NCI-H128 (cell line): ENCODE results near the gene FXYD3.
"Not testable (repeated sequence)": the region's sequence is repeated elsewhere in the genome, so short reads cannot be mapped to it uniquely, and the experiment has no call there.

ENCODE experiments used
- DNase-seq: peaks from one replicate; lab custom pipeline; 2025; ENCODE audit not compliant: unreplicated experiment; lab: John Stamatoyannopoulos, UW

FXYD3 gene

DNA sequence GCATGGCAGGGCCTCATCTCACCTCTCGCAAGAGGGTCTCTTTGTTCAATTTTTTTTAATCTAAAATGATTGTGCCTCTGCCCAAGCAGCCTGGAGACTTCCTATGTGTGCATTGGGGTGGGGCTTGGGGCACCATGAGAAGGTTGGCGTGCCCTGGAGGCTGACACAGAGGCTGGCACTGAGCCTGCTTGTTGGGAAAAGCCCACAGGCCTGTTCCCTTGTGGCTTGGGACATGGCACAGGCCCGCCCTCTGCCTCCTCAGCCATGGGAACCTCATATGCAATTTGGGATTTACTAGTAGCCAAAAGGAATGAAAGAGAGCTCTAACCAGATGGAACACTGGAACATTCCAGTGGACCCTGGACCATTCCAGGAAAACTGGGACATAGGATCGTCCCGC is 8.0 kb downstream of the FXYD3 start:
- no peak for DNase-seq

DNA sequence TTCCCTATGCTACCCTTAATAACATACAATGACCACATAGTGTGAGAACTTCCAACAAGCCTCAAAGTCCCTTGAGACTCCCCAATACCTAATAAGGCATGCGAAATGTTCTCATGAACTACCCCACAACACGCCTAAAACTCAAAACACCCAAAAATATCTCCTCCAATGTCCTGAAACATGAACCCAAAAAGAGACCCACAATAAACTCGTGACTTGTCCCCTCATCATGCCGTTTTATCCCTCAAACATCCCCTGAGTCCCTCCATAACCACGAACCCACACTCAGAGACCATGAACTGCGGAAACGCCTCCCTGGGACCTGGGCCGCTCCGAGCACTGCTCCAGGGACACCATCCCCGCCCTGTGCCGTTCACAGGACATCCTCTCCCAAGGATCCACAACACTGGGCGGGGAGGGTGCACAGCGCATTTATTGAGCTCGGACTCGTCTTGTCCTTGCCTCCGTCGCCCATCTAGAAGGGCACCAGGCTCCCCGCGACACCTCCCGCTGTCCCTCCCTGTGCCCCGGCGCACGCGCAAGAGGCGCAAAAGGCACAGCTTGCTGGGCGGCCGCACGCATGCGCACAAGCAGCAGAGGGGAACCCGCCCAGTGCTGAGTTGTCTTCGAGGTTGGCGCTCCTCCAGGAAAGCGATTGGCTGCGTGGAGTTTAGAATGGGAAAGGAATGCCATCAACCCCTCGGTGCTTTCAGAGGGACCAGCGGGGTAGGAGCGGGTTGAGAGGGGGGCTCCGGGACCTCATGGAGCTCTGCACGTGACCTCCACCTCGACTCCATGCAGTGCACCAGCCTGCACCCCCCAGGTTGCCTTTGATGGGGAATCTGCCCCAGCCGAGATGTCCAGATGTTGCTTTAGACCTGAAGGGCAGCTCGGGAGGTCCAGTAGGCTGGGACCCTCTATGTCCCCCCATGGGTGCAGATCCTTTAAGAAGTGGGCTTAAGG is 8.8 kb downstream of the FXYD3 start:
- DNase-seq, result no peak

DNA sequence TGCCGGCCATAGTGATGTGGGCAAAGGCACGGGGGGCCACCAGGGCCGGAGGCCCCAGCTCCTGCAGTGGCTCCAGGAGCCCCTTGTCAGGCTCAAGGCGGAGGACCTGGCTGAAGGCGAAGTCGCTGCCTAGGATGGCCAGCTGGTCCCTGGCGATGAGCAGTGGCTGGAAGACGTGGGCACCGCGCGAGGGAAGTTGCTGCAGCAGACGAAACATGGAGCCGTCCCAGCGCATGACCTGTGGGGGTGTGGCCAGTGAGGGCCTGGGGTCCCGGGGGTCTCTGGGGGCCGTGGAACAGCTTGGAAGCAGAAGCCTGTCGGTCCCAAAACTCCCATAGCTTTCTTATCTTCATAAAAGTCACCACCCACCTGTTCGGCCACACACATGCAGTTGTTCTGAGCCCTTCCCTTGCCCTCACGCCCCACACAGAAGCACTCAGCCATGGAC is 9.7 kb downstream of the FXYD3 start:
- no peak for DNase-seq

DNA sequence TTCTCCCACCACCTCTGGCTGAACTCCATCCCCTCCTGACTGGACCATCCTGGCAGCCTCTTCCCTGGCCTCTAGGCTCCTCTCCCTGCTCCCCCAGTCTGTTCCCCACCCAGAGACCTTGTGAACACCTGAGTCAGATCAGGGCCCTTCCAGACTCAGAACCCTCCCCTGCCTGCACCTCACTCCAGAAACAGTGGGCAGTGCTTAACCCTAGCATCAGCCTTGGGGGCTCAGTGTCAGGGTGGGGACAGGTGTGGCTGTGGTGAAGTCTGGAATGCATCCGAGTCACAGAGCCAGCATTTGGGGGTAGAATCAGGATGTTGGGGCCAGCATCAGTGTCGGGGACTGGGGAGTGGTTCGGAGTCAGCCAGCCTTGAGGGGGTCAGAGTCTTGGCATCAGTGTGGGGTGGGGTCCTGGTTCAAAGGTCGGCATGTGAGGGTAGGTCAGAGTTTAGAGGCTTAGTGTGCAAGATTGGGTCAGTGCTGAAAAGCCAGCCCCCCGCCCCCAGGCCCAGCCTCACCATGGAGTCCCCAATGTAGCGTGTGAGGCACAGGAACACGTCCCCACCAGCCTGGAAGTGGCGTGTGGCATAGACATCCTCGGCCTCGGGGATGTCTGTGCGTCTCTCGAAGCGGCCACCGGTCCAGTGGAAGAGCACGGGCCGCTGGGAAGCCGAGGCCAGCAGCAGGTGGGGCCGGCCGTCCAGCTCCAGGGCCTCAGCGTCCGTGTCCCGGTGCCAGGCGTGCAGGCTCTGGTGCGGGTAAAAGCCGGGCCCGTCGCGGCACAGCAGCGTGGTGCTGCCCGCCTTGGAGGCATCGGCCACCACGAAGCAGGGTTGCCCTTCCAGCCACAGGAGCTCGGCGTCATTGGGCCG is 10.4 kb downstream of the FXYD3 start:
- no peak for DNase-seq

DNA sequence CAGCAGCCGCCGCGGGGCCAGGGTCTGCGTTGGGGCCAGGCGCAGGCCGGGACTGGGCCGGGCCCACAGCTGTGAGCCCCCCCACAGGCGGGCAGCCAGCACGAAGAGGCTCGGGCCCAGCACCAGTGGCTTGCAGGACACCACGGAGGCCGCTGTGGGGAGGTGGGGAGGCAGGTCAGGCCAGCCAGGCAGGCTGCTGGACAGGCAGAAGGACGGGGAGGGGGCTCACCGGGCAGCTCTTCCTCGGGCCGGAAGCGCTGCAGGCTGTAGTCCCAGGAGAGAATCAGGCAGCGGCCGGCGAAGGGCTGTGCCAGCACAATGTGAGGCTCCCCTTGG is 11.0 kb downstream of the FXYD3 start:
- DNase-seq, result no peak

DNA sequence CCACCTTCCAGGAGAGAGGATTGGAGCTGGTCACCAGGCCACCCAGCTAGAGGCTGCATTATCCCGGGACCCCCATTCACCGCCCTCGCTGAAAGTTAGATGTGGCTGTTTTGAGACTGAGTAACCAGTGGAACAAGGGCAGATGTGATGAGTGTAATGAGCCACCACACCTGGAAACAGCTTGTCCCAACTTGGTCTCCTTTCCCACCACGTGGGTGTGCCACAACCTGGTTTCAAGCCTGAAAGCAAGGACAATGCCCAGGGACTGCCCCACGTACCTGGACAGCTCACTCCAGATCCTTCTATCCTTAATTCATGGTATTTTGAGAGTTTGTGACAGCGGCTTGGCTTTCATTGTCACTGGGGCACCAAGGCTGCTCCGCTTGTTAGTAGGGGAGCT is 12.2 kb downstream of the FXYD3 start:
- DNase-seq, result no peak

DNA sequence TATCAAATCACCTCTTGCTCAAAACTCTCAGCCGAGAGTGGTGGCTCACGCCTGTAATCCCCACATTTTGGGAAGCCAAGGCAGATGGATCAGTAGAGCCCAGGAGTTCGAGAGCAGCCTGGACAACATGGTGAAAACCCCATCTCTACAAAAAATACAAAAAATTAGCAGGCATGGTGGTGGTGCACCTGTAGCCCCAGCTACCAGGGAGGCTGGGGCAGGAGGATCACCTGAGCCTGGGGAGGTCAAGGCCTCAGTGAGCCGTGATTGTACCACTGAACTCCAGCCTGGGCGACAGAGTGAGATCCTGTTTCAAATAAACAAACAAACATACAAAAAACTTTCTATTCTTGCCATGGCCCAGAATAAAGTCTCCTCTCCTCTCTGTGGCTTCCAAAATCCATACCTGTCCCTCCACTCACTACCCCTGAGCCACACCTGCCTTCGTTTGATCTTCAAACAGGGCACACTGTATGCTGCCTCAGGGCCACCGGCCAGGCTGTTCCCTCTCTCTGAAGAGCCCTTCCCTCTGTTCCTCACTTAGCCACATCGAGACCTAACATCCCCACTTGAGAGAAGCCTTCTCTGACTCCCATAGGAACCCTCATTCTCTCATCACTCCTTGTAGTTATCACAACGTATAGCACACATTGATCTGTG is 12.9 kb downstream of the FXYD3 start:
- DNase-seq, result no peak

DNA sequence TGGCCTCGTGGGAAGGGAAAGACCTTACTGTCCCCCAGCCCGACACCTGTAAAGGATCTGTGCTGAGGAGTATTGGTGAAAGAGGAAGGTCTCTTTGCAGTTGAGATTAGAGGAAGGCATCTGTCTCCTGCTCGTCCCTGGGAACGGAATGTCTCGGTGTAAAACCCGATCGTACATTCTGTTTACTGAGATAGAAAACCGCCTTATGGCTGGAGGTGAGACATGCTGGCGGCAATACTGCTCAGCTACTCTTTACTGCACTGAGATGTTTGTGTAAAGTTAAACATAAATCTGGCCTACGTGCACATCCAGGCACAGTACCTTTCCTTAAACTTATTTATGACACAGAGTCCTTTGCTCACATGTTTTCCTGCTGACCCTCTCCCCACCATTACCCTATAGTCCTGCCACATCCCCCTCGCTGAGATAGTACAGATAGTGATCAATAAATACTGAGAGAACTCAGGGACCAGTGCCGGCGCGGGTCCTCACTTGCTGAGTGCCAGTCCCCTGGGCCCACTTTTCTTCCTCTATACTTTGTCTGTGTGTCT is 14.2 kb downstream of the FXYD3 start:
- not testable (repeated sequence) for DNase-seq

DNA sequence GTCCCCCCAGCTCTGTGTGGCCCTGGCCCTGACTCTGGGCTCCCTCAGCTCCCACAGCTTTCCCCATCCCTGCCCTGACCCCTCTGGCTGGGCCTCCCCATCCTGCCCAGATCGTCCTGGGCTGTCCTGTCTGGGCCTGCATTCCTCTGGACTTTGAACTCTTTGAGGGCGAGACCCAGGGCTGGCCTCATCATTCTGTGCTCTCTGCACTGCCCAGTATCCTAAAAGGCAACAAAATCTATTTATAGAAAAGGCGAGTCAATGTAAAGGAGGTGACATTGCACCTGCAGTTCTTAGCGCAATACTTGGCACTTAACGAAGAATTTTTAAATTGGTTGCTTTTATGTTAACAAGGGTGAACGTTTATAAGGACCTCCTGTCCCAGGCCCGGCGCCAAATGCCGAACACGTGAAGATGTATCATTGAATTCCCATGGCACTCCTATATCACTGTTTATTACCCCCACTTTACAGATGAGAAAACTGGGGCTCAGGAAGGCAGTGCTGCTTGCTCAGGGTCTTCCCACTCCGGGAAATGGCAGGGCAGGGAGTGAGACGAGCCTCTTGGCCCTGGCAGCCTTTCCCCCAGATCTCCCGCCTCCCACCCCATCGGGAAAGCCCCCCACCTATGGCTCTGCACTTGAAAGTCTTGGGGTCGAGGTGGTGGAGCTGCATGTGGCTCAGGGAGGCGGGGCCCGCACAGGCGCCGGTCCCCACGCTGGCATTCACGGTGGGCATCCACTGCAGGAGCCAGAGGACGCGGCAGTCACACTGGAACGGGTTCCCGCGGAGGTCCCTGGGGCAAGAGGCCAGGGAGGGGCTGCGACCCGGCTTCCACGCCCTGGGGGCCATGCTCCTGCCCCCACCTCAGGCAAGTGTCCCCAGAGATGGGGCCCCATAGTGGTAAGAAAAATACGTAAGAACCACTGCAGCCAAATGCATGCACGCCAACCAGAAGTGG is 15.4 kb downstream of the FXYD3 start:
- no peak for DNase-seq

DNA sequence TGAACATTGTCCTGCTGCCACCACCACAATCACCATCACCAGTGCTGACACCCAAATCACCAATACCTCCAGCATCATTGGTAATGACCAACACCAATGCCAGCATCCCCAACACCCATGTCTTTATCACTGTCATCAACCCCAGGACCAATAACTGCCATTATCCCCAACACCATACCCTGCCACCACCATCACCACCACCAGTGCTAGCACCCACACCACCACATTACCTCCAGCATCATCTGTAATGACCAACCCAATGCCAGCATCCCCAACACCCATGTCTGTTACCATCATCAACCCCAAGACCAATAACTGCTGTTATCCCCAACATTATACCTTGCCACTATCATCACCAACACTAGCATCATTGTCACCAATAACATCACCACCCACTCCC is 16.6 kb downstream of the FXYD3 start:
- no peak for DNase-seq

DNA sequence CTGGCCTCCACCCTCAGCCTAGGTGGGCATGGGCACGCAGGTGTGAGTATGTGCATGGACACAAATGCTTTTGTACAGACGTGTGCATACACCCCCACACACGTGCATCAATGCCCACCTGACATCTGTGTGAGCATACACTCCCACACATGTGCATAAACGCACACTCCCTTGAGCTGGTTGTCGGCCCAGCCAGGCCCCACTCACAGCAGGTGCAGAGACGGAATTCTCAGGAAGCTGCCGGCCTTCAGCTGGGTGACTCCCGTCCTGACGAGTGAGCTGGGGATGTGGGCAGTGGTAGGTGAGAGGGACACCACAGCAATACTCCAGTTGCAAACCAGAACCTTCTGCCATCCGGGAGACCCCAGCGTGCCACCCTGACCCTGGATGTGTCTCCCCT is 18.2 kb downstream of the FXYD3 start:
- DNase-seq, result no peak

DNA sequence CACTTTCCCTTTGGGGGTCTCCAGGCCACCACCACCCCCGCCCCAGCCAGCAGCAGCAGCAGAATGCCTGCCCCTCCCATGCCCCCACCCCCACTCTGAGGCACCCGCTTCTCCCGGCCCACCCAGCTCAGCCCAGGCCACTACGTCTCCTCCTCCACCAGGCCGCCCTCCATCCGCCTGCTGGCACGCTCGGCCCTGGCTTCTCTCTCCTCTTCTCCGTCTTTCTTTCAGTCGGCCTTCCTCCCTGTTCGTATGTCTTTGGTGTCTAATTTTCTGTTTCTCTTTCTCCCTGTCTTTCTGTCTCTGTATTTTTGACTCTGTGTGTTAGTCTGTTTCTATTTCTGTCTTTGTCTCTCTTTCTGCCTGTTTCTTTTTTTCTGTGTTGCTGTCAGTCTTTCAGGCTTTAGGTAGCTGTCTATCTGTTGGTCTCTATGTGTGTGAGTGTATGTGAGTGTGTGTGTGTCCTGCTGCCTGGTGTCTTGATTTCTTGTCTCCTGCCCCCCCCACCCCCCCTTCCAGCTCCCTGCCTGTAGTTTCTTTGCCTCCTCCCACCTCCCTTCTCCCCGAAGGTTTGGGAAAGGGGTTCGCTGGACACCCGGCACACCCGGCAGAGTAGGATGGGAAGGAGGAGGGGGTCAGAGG is 19.1 kb downstream of the FXYD3 start, which contains the start of gene LGI4:
LGI4 (minus strand) TSS at position 459 of the 642 bp plus-strand sequence; CDS start at position 80, 379 bp downstream.
- no peak for DNase-seq

DNA sequence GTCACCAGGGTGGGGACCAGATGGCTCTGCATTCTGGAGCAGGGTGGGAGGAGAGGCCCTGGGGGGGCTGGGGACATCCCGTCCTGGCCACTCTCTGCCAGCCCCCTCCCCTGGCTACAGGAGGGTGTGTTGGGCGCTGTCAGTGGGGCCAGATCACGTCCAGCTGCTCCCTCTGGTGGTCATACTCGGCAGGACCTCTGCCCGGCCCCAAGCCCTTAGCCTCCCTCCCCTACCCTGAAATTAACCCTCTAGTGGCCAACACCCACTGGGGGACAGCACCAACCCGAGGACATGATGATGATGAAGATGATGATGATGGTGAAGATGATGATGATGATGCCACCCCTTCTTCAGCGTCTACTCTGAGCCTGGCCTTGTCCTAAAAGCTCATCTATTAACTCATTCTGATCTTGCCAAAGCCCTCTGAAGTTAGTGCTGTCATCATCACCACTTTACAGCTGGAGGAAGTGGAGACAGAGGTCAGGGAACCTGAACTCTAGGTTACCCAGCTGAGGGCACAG is 19.8 kb downstream of the FXYD3 start:
- no peak for DNase-seq

DNA sequence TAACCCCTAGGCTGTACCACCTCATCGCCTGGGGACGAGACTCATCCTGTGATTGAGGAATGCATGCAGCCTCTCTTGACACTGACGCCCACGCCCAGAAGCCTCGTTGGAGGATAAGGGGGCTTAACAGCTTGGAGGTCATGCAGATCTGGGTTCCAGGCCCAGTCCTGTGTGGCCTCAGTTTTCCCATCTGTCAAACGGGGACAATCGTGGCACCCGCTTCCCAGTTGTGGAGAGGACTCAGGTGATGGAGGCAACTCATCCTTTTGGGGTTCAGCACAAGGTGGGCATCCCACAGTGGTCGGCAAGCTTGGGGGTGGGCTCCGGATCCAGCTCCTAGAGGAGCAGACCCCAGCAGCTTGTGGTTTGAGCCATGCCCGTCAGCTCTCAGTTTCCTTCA is 20.6 kb downstream of the FXYD3 start:
- DNase-seq, result no peak

DNA sequence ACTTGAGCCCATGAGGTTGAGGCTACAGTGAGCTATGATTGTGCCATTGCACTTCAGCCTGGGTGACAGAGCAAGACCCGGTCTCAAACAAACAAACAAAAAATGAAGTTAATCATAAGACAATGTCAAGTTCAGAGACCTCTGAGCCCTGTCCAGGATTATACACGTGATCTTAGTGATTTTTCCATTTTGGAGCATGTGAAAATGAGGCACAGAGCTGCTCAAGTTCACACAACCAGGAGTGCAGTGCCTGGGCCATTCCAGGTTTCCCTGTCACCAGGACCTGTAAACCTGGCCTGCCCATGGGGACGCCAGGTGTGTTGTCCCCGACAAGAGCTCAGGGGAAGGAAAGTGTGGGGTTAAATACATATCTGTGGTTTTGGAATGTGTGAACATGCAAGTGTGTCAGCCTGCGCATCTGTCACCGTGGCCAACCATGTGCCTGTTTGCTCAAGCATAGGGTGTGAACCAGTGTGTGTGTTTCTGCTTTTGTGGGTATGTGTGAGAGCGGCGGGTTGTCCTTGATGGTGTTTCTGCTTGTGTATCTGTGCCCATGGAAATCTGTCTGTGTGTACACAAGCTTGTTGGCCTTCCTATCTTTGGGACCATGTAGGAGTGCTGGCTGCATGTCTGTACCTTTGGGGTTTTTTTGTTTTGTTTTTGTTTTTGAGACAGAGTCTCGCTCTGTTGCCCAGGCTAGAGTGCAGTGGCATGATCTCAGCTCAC is 21.5 kb downstream of the FXYD3 start:
- DNase-seq, result no peak

DNA sequence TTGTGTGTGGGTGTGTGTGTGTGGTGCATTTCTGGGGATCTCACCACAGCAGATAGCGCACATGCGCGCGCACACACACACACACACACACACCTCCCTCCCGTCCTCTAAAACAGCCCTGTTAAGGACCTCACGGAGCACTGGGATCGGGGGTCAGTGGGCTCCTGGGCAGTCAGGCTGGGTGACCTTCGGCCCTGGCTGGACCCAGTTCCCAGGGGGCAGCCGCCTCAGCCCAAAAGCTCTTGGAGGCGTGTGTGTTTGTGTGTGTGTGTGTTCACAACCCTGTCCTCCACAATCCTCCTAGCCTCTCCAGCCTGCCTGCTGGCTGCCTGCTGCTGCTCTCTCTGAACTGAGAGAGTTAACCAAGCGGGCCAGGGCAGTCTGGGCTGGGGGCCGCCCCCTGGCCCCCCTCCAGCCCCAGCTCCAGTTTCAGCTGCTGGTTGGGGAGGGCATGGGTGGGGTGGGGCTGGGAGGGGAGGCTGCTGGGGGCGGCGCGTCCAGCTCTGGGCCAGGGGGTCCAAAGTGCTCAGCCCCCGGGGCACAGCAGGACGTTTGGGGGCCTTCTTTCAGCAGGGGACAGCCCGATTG is 22.8 kb downstream of the FXYD3 start, which contains the start of gene FXYD1:
FXYD1 (plus strand) TSS at position 520 of the 588 bp plus-strand sequence. CDS start 1,256 bp downstream, outside the sequence.
- no peak for DNase-seq

DNA sequence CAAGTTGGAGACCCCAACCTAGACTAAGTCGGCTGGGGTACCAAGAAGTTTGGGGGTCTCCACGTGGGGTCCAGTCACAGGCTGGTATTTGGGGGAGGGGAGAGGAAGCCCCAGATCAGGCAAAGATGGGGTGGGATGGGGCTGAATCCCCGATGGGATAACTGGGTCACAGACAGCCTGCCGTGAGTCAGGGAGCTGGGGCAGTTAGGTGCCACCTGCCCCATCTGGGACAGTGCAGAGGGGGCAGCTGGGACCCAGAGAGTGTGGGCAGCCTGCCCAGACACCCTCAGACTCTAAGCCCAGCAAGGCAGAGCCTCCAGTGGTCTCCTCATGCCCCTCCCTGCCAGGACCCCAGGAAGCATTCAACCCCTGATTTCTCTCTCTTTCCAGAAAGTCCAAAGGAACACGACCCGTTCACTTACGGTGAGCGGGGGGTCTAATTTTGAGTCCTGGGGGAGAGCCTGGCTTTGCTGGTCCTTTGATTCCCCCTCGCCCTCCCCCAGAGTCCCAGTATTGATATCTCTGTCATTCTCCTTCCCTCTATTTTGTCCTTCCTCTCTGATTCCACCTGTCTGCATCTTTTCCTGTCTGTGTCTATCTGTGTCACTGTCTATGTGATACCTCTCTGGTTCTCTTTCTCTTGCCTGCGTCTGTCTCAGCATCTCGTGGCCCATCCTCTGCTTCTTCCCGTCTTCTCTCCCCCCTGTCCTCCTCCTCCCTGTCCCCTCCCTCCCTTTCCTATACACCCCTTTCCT is 24.8 kb downstream of the FXYD3 start:
- DNase-seq, result no peak
